ENCODE data around the gene PKDREJ. TPM values are rescaled to one million over a fixed set of nuclear protein-coding genes. Genes with fewer than 3 reads are reported as not detected.

Gene PKDREJ
- total RNA-seq, 4 donors from 2014 or later, result 0.27 TPM; not detected in 3

DNA sequence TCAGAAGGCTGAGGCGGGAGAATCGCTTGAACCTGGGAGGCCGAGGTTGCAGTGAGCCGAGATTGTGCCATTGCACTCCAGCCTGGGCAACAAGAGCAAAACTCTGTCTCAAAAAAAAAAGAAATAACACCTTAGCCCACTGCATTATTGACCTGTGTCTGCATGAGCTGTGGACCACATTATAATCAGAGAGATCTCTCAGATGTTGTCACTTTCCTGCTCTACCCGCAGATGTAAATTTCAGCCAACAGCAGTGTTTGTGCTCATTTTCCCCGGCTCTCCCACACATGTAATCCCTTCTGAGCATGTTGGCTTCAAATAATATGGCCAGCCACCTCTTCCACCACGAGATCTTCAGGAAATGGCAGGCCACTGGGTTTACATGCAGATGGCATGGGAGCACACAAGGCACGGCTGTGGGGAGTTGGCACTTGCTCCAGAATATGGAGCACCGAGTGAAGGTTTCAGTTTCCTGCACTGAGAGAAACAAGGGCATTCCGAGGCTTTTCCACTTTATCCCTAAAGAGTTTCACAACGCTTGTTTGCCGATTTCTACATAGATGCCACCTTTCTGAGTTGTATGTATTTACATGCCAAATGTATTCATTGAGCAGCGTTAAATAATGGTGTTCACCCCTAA is 32.8 kb downstream of the PKDREJ start:
- 85 to 96% methylated on average over 4 to 13 of the region's 13 CpGs for WGBS, 2 donors (ENCODE audit: low coverage in 1 of 2)
- H3K27ac ChIP-seq, result no peak overlapping the region

DNA sequence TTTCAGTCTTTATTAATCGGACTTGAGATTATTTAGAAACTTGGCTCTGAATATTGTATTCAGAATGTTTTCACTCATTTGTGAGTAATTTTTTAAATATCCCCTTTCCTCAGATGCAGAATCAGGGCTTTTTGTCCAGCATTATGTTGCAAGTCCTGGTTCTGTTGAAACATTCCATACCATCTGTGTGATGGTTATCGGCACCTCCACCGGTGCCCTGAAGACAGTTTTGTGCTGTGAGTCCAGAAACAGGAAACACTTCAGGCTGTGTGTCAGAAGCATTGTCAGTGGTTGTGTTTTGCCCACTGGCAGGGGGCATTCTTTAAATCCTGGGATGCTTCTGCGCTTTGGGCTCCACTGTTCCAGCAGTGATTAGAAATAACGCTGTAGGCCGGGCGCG is 33.4 kb downstream of the PKDREJ start:
- no peak for TF ChIP-seq POLR2AphosphoS5 (IDR thresholded peaks at IDR 0.05)
- TF ChIP-seq EP300 (IDR thresholded peaks at IDR 0.05; ENCODE audit: low read depth), result no peak
- TF ChIP-seq, protein P1, sequence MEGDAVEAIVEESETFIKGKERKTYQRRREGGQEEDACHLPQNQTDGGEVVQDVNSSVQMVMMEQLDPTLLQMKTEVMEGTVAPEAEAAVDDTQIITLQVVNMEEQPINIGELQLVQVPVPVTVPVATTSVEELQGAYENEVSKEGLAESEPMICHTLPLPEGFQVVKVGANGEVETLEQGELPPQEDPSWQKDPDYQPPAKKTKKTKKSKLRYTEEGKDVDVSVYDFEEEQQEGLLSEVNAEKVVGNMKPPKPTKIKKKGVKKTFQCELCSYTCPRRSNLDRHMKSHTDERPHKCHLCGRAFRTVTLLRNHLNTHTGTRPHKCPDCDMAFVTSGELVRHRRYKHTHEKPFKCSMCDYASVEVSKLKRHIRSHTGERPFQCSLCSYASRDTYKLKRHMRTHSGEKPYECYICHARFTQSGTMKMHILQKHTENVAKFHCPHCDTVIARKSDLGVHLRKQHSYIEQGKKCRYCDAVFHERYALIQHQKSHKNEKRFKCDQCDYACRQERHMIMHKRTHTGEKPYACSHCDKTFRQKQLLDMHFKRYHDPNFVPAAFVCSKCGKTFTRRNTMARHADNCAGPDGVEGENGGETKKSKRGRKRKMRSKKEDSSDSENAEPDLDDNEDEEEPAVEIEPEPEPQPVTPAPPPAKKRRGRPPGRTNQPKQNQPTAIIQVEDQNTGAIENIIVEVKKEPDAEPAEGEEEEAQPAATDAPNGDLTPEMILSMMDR (IDR thresholded peaks at IDR 0.05), result no peak
- TF ChIP-seq POLR2A (IDR thresholded peaks at IDR 0.05), result no peak
- H3K4me1 ChIP-seq, result peaks cover 0 to 7% (median 0%) of the 10 kb centered on the region in 4 donors
- 80 to 94% methylated on average over 3 to 8 of the region's 8 CpGs for WGBS, 2 donors (ENCODE audit: low coverage in 1 of 2)
- no peak overlapping the region for H3K27ac ChIP-seq
- H3K27me3 ChIP-seq, result no peaks in the 10 kb centered on the region
- no peak overlapping the region for H3K4me3 ChIP-seq
- H3K9me3 ChIP-seq, result no peaks in the 10 kb centered on the region
- DNase-seq, result no peak
- in situ Hi-C loops (cut with MboI; ENCODE audit: low pct_ligation_motif_present in 1 of 4, low pct_unique_long_range_greater_than_20kb in 1 of 4, low sequenced_read_pairs in 3 of 4), result no loop called here
- H3K36me3 ChIP-seq, result peaks cover 0 to 8% (median 0%) of the 10 kb centered on the region in 4 donors
- intact Hi-C loops (cut with DNase I; ENCODE audit: low total_unique reads), result no loop called here

More for the DNA sequence above, 32.8 kb downstream of the PKDREJ start:
- Histone ChIP-seq H3K4me1 (peaks cover 0 to 7% (median 0%) of the 10 kb centered on the region in 4 donors), H3K36me3 (peaks cover 0 to 11% (median 0%) of the 10 kb centered on the region in 4 donors), H3K27me3 (no peaks in the 10 kb centered on the region), H3K9me3 (no peaks in the 10 kb centered on the region), H3K4me3 (no peak overlapping the region)
- no peak for DNase-seq
- TF ChIP-seq EP300 (IDR thresholded peaks at IDR 0.05; ENCODE audit: low read depth) (no peak), POLR2AphosphoS5 (IDR thresholded peaks at IDR 0.05) (no peak), POLR2A (IDR thresholded peaks at IDR 0.05) (no peak)
- TF ChIP-seq, protein P1 (IDR thresholded peaks at IDR 0.05), result no peak
- in situ Hi-C loops (cut with MboI; ENCODE audit: low pct_ligation_motif_present in 1 of 4, low pct_unique_long_range_greater_than_20kb in 1 of 4, low sequenced_read_pairs in 3 of 4) (no loop called here), intact Hi-C loops (cut with DNase I; ENCODE audit: low total_unique reads) (no loop called here)

DNA sequence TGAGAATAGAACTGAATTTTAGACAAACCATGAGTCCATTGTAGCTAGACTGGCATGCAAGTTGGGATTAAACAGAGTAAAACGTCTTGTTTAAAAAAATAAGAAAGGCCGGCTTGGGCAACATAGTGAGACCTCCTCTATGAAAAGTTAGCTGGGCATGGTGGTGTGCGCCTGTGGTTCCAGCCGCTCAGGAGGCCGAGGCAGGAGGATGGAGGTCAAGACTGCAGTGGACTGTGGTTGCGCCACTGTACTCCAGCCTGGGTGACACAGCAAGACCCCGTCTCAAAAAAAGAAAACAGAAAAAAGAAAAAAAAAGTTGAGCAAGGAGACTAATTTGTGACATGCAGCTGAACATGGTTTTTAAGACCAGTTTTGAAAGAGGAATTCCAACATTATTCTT is 36.6 kb downstream of the PKDREJ start:
- no peak for DNase-seq
- Histone ChIP-seq H3K27ac (no peak overlapping the region), H3K36me3 (peaks cover 0 to 11% (median 0%) of the 10 kb centered on the region in 4 donors), H3K9me3 (no peaks in the 10 kb centered on the region), H3K27me3 (no peaks in the 10 kb centered on the region), H3K4me1 (no peaks in the 10 kb centered on the region), H3K4me3 (no peak overlapping the region)
- intact Hi-C loops (cut with DNase I; ENCODE audit: low total_unique reads), result no loop called here
- TF ChIP-seq EP300 (IDR thresholded peaks at IDR 0.05; ENCODE audit: low read depth), result no peak
- TF ChIP-seq, protein P1 (IDR thresholded peaks at IDR 0.05), result no peak
- TF ChIP-seq POLR2AphosphoS5 (IDR thresholded peaks at IDR 0.05), result no peak
- 95 to 97% methylated on average over 7 of the region's 7 CpGs for WGBS, 2 donors (ENCODE audit: low coverage in 1 of 2)
- in situ Hi-C loops (cut with MboI; ENCODE audit: low pct_ligation_motif_present in 1 of 4, low pct_unique_long_range_greater_than_20kb in 1 of 4, low sequenced_read_pairs in 3 of 4), result no loop called here

DNA sequence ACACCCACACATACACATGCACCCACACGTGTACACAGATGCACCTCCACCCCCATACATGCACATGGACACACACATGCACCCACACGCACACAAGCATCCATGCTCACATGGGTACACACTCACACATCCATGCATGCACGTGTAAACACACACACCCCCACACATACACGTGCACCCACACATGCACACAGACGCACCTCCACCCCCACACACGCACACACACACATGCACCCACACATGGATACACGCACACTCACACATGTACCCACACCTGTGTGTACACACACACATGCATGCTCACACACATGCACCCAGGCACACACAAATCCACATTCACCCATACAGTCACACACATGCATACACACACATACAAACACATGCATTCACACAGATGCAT is 37.5 kb downstream of the PKDREJ start:
- Histone ChIP-seq H3K27me3 (no peaks in the 10 kb centered on the region), H3K9me3 (no peaks in the 10 kb centered on the region), H3K36me3 (peaks cover 0 to 21% (median 5%) of the 10 kb centered on the region in 4 donors), H3K4me1 (no peaks in the 10 kb centered on the region), H3K27ac (no peak overlapping the region), H3K4me3 (no peak overlapping the region)
- in situ Hi-C loops (cut with MboI; ENCODE audit: low pct_ligation_motif_present in 1 of 4, low pct_unique_long_range_greater_than_20kb in 1 of 4, low sequenced_read_pairs in 3 of 4) (no loop called here), intact Hi-C loops (cut with DNase I; ENCODE audit: low total_unique reads) (no loop called here)
- DNase-seq, result no peak
- WGBS, 2 donors (ENCODE audit: low coverage in 1 of 2), result 92 to 100% methylated on average over 1 to 7 of the region's 7 CpGs
- TF ChIP-seq, protein P1 (IDR thresholded peaks at IDR 0.05), result no peak
- TF ChIP-seq POLR2A (IDR thresholded peaks at IDR 0.05) (no peak), EP300 (IDR thresholded peaks at IDR 0.05; ENCODE audit: low read depth) (no peak), POLR2AphosphoS5 (IDR thresholded peaks at IDR 0.05) (no peak)
